T-helper 9 cell (primary cell): ENCODE results near the gene PCBD2.
"Not testable (repeated sequence)": the region's sequence is repeated elsewhere in the genome, so short reads cannot be mapped to it uniquely, and the experiment has no call there.

Source experiments
- DNase-seq: peaks from one replicate; pipeline ENCODE4 v3.0.0-alpha.2; 2020

PCBD2 gene

DNA sequence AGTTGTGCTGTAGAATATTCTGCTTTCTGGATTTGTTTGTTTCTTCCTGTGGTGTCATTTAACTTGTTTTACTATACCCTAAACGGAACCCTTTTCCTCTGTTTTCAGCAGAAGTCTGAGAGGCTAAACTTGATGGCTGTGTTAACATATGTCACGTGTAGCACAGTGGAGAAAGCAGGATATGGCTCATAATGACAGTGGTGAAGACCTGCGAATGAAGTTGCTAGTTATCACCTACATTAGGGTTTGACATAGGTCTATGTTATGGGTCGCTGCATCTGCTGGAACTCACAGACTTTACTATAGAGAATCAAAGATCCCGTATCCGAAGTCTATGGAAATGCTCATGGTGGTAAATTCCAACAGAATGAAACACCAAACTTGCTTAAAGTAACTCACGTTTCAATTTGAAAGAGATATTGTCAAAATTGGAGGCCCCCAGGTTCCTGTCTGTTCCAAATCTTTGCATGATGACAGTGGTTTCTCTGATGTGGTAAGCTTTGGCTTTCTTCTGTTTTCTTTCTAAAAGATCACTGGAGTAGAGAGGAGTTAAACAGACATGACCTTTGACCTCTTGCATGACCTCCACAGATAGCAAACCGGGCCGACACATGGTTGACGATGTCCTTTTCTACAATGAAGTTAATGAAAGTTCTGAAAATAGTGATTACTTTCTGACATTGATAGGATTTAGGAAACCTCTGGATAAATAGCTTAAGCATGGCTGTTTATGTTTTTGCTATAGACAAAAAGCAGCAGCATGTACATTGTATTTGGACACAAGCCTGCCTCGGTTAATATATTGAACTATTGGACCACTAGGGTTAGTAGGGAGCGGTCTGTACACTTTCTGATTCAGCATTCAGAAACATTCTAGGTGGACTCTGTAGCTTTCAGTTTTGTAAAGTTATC, 59.7 kb downstream of the PCBD2 start:
- no peak for DNase-seq

DNA sequence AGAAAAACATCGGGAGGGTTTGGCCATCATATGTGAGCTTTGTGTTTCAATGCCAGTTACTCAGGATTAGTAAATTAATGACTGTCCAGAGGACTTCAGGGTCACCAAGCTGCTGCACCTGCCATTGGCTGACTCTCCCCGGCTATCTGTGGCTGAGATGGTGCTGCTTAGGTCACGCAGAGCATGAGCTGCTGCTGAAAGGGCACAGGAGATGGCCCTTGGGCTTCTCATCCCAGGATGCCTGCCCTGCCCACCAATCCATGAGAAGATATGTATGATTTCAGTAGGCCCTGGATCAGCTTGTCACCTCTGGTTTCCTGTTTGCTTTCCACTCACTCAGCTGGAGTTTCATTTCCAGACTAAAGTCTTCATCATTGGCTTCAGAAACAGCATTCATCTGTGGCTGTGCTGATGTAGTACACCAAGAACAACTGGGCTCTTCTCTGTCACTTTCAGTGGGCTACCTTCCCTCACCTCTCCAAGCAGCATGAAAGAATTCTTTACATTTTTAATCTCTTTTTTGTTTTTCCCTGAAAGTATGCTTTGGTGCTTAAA, 60.4 kb downstream of the PCBD2 start:
- no peak for DNase-seq

DNA sequence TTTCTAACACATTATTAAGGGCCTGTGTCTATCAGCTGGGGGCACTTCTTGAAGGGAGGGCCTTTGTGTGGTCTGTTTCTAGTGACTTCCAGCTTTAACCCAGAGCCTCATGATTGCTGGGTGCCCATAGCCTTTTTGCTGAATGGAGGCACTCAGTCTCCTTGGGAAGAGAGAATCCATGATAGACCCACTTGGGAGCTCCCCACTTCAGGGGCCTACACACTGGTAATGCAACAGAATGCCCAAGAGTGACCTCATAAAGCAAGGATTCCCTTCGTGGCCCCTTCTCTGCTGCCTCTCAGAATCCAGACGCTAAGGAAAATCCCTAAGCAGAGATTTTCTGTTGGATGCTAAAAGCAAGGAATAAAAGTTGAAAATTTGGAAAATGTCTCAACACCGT, 62.7 kb downstream of the PCBD2 start, which contains the start of gene CATSPER3:
Gene CATSPER3 (plus strand): TSS at position 301 of the 400 bp plus-strand sequence. CDS start 85 bp downstream, at position 386.
- no peak for DNase-seq

DNA sequence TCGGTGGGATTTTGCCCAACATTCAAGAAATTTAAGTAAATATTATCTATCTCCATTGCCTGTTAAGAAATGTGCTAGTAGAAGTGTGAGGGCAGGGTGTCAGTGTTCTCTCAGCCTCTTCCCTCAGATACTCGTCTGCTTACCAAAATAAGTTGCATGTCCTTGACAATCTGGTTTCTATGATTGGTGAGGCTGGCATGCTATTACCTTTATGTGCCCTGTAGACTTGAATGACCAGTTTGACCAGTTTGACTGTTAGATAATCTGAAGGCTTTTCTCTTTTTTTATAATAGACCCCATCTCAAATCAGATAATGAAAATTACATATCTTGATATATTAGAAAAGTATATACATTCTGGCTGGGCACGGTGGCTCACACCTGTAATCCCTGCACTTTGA, 63.1 kb downstream of the PCBD2 start:
- no peak for DNase-seq

DNA sequence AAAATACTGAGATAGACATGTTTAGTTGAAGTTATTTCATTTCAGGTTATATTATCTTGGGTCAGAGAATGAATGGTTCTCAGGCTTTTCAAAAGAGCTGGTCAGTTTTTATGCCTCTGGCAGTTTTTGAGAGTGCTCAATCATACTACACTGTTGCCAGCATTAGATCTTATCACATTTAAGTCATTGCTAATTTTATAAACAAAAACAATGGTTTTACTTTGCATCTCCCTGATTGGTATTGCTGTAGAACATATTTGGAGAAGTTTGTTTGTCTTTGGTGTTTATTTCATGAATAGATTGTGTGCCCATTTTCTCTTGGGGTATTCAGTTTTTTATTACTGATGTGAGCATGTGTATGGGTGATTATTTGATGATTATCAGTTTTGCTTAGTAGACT, 64.2 kb downstream of the PCBD2 start:
- no peak for DNase-seq

DNA sequence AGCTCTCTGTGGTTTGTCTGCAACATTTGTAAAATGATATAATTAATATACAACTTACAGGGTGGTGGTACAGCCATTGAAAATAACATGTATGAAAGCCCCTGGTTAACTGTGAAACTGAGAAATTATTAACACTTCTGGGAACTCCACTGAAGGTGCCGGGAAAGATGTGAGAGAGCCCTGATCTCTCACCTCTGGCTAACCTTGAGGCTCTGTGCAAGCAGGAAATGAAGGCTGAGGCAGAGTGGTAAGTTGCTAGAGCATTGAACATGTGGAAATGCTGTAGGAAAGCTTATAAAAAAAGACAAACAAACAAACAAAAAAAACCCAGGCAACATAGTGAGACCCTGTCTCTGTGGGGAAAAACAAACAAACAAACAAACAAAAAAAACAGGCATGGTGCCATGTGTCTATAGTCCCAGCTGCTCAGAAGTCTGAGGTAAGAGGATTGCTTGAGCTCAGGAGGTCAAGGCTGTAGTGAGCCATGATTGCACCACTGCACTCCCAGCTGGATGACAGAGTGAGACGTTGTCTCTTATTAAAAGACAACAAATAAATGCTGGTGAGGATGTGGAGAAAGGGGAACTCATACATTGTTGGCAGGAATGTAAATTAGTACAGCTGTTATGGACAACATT, 70.3 kb downstream of the PCBD2 start:
- DNase-seq = no peak

DNA sequence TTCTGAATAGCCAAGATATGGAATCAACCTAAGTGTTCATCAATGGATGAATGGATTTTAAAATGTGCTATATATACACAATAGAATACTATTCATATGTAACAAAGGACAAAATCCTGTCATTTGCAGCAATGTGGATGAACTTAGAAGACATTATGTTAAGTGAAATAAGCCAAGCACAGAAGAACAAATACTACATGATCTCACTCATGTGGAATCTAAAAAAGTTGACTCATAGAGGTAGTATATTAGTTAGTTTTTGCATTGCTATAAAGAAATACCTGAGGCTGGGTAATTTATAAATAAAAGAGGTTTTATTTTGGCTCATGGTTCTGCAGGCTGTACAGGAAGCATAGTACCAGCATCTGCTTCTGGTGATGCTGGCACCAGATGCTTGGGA, 70.9 kb downstream of the PCBD2 start:
- DNase-seq = no peak

DNA sequence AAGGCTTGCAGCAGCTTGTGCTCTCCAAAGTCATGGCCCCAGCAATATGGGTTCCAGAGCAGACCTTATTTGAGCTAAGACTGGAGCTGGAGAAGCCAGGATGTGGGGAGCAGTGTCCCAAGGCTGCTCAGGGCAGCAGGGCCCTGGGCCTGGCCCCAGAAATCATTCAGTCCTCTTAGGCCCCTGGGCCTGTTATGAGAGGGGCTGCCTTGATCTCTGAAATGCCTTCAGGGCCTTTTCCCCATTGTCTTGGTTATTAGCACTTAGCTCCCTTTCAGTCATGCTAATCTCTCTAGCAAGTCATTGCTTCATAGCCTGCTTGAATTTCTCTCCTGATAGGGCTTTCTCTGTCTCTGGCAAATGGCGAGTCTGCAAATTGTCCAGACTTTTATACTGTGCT, 71.9 kb downstream of the PCBD2 start:
- no peak for DNase-seq

DNA sequence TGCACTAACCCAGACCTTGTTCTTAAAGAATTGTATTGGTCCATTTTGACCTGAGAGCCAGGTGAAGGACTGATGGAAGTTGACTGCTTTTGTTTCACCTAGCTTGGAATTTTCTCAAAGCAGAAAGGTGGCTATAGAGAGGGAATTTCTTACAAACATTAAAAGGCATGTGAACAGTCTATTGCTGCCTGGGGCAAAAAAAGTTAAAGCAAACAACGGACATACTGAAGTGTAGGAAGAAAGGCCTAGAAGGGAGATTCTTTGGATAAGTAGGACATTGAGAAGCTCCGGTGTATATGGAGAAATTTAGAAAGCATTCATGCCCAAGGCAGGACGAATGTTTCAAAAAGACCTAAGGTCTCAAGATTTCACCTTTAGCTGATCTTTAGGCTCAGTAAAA, 74.5 kb downstream of the PCBD2 start:
- DNase-seq = no peak

DNA sequence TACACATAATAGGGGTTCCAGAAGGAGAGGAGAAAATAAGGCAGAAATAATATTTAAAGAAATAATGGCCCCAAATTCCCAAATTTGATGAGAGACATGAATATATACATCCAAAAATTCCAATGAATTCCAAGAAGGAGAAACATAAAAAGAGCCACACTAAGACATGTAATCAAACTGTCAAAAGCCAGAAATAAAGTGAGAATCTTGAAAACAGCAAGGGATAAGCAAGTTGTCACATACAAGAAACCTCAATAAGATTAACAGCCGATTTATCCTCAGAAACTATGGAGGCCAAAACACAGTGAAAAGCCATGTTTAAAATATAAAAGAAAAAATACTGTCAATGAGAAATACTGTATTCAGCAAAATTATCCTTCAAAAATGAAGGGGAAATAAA, 77.3 kb downstream of the PCBD2 start:
- DNase-seq = no peak

DNA sequence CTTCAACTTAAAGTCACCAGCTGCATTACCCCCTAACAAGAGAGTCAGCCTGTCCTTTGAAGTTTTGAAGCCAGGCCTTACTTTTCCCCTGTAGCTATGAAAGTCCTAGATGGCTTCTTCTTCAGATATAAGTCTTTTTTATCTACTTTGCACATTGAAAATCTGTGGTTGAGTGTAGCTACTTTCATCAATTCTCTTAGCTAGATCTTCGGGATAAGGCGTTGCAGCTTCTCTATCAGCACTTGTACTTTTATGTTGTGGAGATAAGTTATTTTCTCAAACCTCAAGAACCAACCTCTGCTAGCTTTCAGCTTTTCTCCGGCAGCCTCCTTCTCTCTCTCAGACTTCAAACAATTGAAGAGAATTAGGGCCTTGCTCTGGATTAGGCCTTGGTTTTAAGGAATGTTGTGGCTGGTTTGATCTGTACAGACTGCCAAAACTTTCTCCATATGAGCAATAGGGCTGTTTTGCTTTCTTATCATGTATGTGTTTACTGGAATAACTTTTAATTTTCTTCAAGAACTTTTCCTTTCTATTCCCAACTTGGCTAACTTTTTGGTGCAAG, 84.4 kb downstream of the PCBD2 start:
- no peak for DNase-seq

DNA sequence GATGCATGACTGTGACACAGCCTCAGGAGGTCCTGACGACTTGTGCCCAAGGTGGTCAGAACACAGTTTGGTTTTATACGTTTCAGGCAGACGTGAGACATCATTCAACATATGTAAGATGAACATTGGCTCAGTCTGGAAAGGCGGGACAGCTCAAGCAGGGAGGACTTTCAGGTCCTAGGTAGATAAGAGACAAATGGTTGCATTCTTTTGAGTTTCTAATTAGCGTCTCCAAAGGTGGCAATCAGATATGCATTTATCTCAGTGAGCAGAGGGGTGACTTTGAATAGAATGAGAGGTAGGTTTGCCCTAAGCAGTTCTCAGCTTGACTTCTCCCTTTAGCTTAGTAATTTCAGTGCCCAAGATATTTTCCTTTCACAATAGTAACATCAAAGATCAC, 85.3 kb downstream of the PCBD2 start:
- DNase-seq = not testable (repeated sequence)

DNA sequence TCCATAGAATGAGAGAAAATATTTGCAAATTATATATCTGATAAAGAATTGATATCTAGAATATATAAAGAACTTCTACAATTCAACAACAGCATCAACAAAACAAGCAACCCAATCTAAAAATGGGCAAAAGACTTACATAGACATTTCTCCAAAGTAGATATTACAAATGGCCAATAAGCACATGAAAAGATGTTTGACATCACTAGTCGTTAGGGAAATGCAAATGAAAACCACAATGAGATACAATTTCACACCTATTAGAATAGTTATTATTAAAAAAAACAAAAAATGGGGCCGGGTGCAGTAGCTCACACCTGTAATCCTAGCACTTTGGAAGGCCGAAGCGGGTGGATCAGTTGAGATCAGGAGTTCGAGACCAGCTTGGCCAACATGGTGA, 87.2 kb downstream of the PCBD2 start:
- DNase-seq = no peak

DNA sequence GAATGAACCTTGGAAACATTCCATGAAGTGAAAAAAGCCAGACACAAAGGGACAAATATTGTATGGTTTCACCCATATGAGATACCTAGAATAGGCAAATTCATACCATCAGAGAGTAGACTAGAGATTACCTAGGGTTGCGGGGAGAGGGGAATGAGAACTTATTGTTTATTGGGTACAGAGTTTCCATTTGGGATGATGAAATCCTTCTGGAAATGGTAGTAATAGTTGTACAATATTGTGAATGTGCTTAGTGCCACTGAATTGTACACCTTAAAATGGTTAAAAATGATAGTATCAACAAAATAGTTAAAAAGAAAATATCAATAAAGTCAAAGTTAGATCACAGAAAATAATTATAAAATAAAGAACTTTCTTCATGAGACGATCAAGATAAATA, 88.2 kb downstream of the PCBD2 start:
- no peak for DNase-seq

DNA sequence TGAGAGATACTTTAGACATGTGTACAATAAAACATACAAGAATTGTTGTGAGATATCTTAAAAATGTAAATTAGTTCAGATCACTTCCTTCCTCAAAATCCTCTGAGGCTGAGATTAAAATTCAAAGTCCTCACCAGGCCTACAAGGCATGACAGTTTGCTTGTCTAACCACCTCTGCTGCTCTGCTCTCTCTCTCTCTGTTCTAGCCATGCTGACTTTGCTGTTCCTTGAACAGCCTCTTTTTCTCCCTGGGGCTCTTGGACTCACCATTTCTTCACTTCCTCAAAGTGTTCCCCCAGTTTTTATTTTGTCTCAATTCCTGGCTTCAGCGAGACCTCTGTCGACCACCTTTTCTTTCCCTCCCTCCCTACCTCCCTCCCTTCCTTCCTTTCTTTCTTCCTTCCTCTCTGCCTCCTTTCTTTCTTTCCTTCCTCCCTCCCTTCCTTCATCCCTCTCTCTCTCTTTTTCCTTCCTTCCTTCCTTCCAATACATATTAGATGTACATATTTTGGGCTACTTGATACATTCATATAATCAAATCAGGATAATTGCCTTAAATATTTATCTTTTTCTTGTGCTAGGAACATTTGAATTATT, 89.7 kb downstream of the PCBD2 start:
- DNase-seq = no peak

DNA sequence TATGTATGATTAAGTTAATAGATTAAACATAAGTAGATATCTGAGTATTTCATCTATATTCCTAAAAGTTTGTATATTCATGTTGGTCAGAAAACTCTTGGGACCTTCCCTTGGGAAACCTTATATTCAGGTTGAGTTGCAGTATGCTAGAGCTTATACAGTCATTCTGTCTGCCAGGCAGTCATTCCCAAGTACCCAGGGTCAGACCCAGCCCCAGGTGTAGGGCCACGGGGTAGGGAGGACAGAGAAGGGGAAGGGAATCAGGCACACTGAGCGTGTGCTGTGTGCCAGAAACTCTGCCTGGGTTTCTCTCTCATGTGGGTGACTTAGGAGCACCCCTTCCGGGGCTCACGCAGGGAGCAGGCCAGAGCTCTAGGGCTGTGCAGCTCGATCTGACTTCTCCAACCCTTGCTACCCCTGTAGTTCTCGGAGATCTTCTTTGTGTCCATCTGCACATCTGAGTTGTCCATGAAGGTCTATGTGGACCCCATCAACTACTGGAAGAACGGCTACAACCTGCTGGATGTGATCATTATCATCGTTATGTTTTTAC, 91.0 kb downstream of the PCBD2 start:
- DNase-seq = no peak

DNA sequence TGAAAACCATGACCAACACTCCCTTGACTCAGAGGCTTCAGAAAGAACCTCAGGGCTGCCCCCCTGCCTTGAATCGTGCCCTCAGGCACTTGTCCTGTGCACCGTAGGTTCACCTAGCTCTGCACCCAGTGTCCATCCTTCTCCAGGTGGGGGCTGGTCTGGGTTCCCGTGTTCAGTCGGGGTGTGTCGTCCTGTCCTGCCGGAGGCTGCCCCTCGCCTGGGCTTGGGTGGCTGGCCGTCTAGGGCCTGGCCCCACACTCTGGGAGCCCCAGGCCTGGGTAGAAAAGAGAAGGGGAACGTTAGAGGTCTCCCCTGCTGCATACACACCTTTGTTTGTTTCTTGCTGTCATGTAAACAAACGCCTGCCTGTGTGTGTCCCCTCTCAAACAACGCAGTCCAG, 92.1 kb downstream of the PCBD2 start:
- no peak for DNase-seq

DNA sequence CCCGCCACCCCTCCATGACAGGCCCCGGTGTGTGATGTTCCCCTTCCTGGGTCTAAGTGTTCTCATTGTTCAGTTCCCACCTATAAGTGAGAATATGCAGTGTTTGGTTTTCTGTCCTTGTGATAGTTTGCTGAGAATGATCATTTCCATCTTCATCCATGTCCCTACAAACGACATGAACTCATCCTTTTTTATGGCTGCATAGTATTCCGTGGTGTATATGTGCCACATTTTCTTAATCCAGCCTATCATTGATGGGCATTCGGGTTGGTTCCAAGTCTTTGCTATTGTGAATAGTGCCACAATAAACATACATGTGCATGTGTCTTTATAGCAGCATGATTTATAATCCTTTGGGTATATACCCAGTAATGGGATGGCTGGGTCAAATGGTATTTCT, 93.1 kb downstream of the PCBD2 start:
- not testable (repeated sequence) for DNase-seq

DNA sequence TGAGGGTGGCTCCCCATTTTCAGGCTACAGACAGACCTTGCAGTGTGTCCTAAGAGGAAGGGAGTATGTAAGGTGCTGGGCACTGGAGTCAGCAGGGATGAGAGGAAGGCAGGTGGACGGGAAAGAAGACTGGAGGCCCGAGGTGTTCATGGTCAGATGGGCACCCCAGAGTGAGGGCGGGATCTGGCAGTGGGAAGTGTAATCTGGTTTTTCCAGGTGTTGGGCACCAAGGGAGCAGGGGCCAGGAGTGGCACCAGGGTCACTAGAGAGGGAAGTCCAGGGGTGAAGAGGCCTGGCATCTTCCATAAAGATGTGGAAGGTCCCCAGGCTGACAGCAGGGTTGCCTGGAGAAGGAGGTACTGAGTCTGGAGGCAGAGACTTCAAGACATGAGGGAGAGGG, 99.4 kb downstream of the PCBD2 start:
- no peak for DNase-seq

DNA sequence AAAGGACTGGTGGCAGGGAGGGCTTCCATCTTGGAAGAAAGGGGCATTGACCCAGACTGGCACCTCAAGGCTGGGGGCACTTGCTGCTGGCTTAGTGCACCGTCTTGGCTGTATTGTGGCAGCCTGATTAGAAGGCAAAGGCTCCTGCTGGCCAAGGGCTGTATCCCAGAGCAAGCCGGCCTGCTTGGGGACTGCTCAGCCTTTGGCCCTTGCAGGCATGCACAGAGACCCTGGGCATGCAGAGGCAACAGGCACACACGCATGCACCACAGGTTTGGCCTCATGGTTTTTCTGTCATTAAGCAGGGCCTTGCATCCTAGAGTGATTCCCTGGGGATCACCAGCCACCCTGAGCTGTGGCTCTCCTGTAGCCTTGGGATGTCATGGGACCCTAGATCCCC, 100.1 kb downstream of the PCBD2 start:
- DNase-seq = no peak

DNA sequence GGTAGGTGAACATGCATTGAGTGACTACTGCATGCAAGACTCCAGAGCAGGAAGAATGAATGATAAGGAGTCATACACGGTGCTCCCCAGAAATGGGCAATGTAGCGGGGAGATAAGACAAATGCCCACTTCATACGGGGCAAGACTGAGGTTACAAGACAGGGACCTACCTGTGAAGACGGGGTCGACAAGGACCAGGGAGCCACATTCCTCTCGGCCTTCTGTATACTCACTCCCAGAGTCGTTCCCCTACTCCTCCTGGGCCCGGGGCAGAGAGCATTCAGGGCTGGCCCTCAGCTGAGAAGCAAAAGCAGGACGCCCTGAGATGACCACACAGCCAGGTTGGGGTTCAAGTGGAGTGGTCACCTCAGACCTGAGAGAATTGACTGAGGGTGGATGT, 102.4 kb downstream of the PCBD2 start:
- no peak for DNase-seq

DNA sequence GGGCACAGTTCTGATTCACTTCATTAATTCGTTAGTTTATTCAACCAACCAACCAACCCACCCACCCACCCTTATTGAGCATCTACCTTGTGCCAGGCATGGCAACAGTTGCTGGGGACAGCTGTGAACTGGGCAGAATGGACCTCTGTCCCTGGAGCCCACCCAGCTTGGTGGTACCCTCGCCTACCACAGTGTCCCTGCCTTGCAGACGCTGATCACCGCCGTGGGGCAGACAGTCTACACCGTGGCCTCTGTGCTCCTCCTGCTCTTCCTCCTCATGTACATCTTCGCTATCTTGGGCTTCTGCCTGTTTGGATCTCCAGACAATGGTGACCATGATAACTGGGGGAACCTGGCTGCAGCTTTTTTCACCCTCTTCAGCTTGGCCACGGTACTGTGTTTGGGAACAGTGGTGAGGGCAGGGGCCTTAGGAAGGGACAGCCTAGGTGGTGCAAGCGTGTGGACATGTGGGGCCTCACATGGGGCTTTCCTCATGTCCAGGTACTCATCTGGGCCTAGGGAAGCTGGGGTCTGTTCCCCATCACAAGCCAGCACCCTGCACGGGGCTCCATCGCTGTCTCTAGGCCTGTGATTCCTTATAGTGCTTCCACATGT, 102.9 kb downstream of the PCBD2 start:
- DNase-seq = no peak

DNA sequence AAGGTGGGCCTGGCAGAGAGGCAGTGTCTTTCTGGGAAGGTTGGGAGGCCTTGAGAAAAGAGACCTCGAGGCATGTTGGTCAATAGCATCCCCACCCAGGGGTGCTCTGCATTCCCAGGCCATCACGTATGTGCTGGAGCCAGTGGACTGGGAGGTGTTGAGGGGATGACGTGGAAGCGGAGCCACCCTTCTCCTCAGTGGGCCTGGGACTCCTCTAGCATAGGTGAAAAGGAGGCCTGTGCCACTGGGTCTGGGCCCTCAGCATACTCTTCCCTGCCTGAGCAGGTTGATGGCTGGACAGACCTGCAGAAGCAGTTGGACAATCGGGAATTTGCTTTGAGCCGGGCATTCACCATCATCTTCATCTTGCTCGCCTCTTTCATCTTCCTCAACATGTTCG, 103.6 kb downstream of the PCBD2 start:
- no peak for DNase-seq
